SK-N-SH (cell line): ENCODE data around the gene EVPL. TPM values are rescaled to one million over a fixed set of nuclear protein-coding genes. Genes with fewer than 3 reads are reported as not detected.

Source experiments
- CTCF ChIA-PET: fragments of 300-600, 350-600 bp; formaldehyde crosslinking; extraction: SDS; loops from one replicate; lab custom pipeline; 2021; lab: Yijun Ruan, JAX
- POLR2A ChIA-PET: fragments of 350-600 bp; sonication (Branson Sonifier 250); formaldehyde crosslinking; extraction: SDS; loops from one replicate; lab custom pipeline; 2020; ENCODE audit warnings: antibody characterized with exemption, inconsistent platforms; lab: Yijun Ruan, JAX
- DNase-seq: peaks from one replicate; pipeline ENCODE4 v3.0.0; 2012
- H2AFZ ChIP-seq: fragments of 200-600 bp; sonication (generic); 2 replicates; pipeline ENCODE4 v1.8.1; 2016; ENCODE audit warnings: antibody characterized with exemption, mild to moderate bottlenecking, low read depth
- H3F3A ChIP-seq: fragments of 200-600 bp; sonication (generic); replicated peaks from 2 replicates; pipeline ENCODE3; 2016; ENCODE audit warnings: antibody characterized with exemption, mild to moderate bottlenecking; ENCODE audit not compliant: insufficient read depth
- H3K27ac ChIP-seq, 2 experiments: fragments of 200-500 bp in 1 of 2; fragments of 200-600 bp in 1 of 2; sonication (Bioruptor generic) in 1 of 2; sonication (generic), shearing (Covaris generic) in 1 of 2; 2 replicates each; pipeline versions ENCODE4 v1.5.1 to v1.6.1; 2014 to 2016; ENCODE audit warnings: low read depth in 2 of 2, inconsistent platforms in 1 of 2, low read length in 1 of 2, mild to moderate bottlenecking in 1 of 2, mixed read lengths in 1 of 2
- H3K27me3 ChIP-seq: fragments of 200-600 bp; sonication (generic), shearing (Covaris generic); 2 replicates; pipeline ENCODE4 v1.6.1; 2016; ENCODE audit warnings: mixed run types; ENCODE audit not compliant: insufficient read depth
- H3K36me3 ChIP-seq, 2 experiments: fragments of 200-500 bp in 1 of 2; fragments of 200-600 bp in 1 of 2; sonication (Bioruptor generic) in 1 of 2; sonication (generic) in 1 of 2; replicated peaks in 1 of 2; 2 replicates each; pipeline versions ENCODE3 to v1.5.1; 2014 to 2016; ENCODE audit warnings: low read length in 1 of 2, mild to moderate bottlenecking in 1 of 2; ENCODE audit not compliant: insufficient read depth in 2 of 2, control insufficient read depth in 1 of 2
- H3K4me1 ChIP-seq, 2 experiments: fragments of 200-500 bp in 1 of 2; fragments of 200-600 bp in 1 of 2; sonication (Bioruptor generic) in 1 of 2; sonication (generic), shearing (Covaris generic) in 1 of 2; 2 replicates each; pipeline versions ENCODE4 v1.5.1 to v1.6.1; 2014 to 2016; ENCODE audit warnings: low read depth in 1 of 2, low read length in 1 of 2, mixed run types in 1 of 2; ENCODE audit not compliant: insufficient read depth in 2 of 2, control insufficient read depth in 1 of 2
- H3K4me2 ChIP-seq: fragments of 200-600 bp; sonication (generic), shearing (Covaris generic); 2 replicates; pipeline ENCODE4 v1.6.1; 2017; ENCODE audit warnings: mixed run types
- H3K4me3 ChIP-seq, 2 experiments: fragments of 200-500 bp in 1 of 2; fragments of 200-600 bp in 1 of 2; sonication (Bioruptor generic) in 1 of 2; sonication (generic), shearing (Covaris generic) in 1 of 2; 2 replicates each; pipeline versions ENCODE4 v1.5.1 to v1.8.1; 2014 to 2016; ENCODE audit warnings: low read depth in 2 of 2, inconsistent platforms in 1 of 2, low read length in 1 of 2, mild to moderate bottlenecking in 1 of 2, mixed read lengths in 1 of 2, moderate library complexity in 1 of 2
- H3K79me2 ChIP-seq: fragments of 200-600 bp; sonication (generic); 2 replicates; pipeline ENCODE4 v1.8.1; 2017; ENCODE audit warnings: mild to moderate bottlenecking; ENCODE audit not compliant: insufficient read depth
- H3K9ac ChIP-seq: fragments of 200-600 bp; sonication (generic); 2 replicates; pipeline ENCODE4 v1.6.1; 2017; ENCODE audit warnings: mixed run types
- H3K9me2 ChIP-seq: fragments of 200-600 bp; sonication (generic); 2 replicates; pipeline ENCODE4 v1.6.1; 2017; ENCODE audit warnings: mixed run types
- H3K9me3 ChIP-seq: fragments of 200-600 bp; sonication (generic); 2 replicates; pipeline ENCODE4 v1.6.1; 2017; ENCODE audit warnings: mixed run types, mild to moderate bottlenecking, moderate library complexity
- H4K20me1 ChIP-seq: fragments of 200-600 bp; sonication (generic); 2 replicates; pipeline ENCODE4 v1.6.1; 2017; ENCODE audit warnings: mild to moderate bottlenecking, mixed run types; ENCODE audit not compliant: insufficient read depth
- CHD2 ChIP-seq: fragments of 150-350 bp; IDR thresholded peaks from 2 replicates; pipeline ENCODE4 v1.6.1; 2018; ENCODE audit warnings: low read length; ENCODE audit not compliant: partially characterized antibody
- ELF1 ChIP-seq: IDR thresholded peaks from 2 replicates; pipeline ENCODE4 v1.4.0; 2012
- EZH2phosphoT487 ChIP-seq: fragments of 200-600 bp; sonication (generic); IDR thresholded peaks from 2 replicates; pipeline ENCODE4 v1.6.1; 2017; ENCODE audit warnings: low read depth, mixed run types, mild to moderate bottlenecking, antibody characterized with exemption, moderate library complexity, borderline replicate concordance
- FOXJ3 ChIP-seq: sonication (generic); formaldehyde crosslinking; IDR thresholded peaks from 2 replicates; pipeline ENCODE4 v1.5.1; 2020; ENCODE audit warnings: mild to moderate bottlenecking, missing genetic modification reagents
- GABPA ChIP-seq: IDR thresholded peaks from 2 replicates; pipeline ENCODE4 v1.4.0; 2012; ENCODE audit warnings: low read depth, mild to moderate bottlenecking
- GATA2 ChIP-seq: sonication (generic); formaldehyde crosslinking; IDR thresholded peaks from 2 replicates; pipeline ENCODE4 v1.5.0; 2020; ENCODE audit warnings: mild to moderate bottlenecking, missing genetic modification reagents
- IRF3 ChIP-seq: fragments of 150-350 bp; IDR thresholded peaks from 2 replicates; pipeline ENCODE4 v1.6.1; 2016; ENCODE audit warnings: mild to moderate bottlenecking, low read depth, low read length
- JUND ChIP-seq: IDR thresholded peaks from 2 replicates; pipeline ENCODE4 v1.4.0; 2012
- PBX3 ChIP-seq: IDR thresholded peaks from 2 replicates; pipeline ENCODE4; 2012
- RCOR1 ChIP-seq: fragments of 150-350 bp; IDR thresholded peaks from 2 replicates; pipeline ENCODE4 v1.6.1; 2017; ENCODE audit warnings: antibody characterized with exemption, low read length
- RFX5 ChIP-seq: IDR thresholded peaks from 2 replicates; pipeline ENCODE4 v1.6.1; 2012; ENCODE audit warnings: mild to moderate bottlenecking, improper control_type of control experiment, low read length
- SIN3A ChIP-seq: IDR thresholded peaks from 2 replicates; pipeline ENCODE4 v1.6.1; 2012; ENCODE audit warnings: low read depth, mild to moderate bottlenecking, low read length, moderate library complexity, borderline replicate concordance
- SMC3 ChIP-seq: IDR thresholded peaks from 2 replicates; pipeline ENCODE4 v1.6.1; 2012; ENCODE audit warnings: low read depth, low read length, improper control_type of control experiment
- TAF1 ChIP-seq: IDR thresholded peaks from 2 replicates; pipeline ENCODE4 v1.6.1; 2012; ENCODE audit warnings: low read depth, mild to moderate bottlenecking, low read length, moderate library complexity, borderline replicate concordance
- TEAD4 ChIP-seq: IDR thresholded peaks from 2 replicates; pipeline ENCODE4 v1.4.0; 2012; ENCODE audit warnings: mild to moderate bottlenecking, borderline replicate concordance; ENCODE audit not compliant: insufficient read depth
- ZBTB33 ChIP-seq: IDR thresholded peaks from 2 replicates; pipeline ENCODE4 v1.4.0; 2012; ENCODE audit warnings: low read depth, borderline replicate concordance
- WGBS: methylation state at CpG from one replicate; pipeline ENCODE4 v1.1.6; 2017; ENCODE audit warnings: low lambda C conversion rate; 5-methylcytosine and 5-hydroxymethylcytosine counted together
- polyA plus RNA-seq, 3 experiments: library from polyadenylated mRNA; depleted of rRNA; stranded (reverse); fragments of >200 nt; gene quantifications; 2 replicates each; pipeline ENCODE4 v1.2.3, GENCODE V29; 2012
- TF ChIP-seq, protein P1 (sequence below): fragments of 200-600 bp; sonication (generic); IDR thresholded peaks from 2 replicates; pipeline ENCODE4 v1.6.1; 2017; ENCODE audit warnings: antibody characterized with exemption, mild to moderate bottlenecking, moderate library complexity
- TF ChIP-seq, protein P2 (sequence below): IDR thresholded peaks from 2 replicates; pipeline ENCODE4 v1.4.0; 2012; ENCODE audit warnings: low read depth

The EVPL gene
- polyA plus RNA-seq, 1 of the 3 experiments (the other 2 are of a cell fraction): 0.23 TPM

DNA sequence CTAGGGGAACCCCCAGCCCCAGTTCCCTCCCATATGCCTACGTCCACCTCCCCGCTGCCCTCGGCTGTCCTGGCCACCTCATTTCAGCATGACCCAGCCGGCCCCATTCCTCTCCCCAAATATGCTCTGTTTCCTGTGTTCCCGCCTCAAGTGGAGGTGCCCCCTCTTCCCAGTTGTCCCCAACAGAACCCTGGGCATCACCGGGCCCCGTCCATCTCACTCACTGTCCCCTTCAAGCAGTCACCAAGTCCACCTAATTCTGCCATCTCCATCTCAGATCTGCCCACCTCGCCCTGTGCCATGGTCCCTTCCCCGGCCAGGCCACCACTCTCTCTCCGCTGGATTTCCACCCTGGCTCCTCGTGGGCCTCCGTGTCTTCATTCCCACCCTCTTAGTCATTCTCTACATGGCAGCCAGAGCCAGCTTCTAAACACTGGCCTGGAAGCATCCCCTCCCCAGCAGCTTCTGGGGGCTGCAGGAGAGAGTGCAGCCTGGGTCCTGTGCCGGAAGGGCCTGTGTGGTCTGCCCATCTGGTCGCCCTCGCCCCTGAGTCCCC, 13.7 kb downstream of the EVPL start:
- Histone ChIP-seq H3K27ac (no peak overlapping the region), H3K4me2 (peak overlapping the region; percentile 15; the same call in 1 of the 2 replicates), H3K79me2 (no peaks in the 10 kb centered on the region), H3K4me3 (no peak overlapping the region), H3F3A (no peaks in the 10 kb centered on the region), H3K9me3 (no peaks in the 10 kb centered on the region), H3K9ac (no peak overlapping the region), H3K4me1 (peaks cover 10 to 13% of the 10 kb centered on the region in 2 experiments; a peak in 2 of 4 replicates), H3K9me2 (no peaks in the 10 kb centered on the region), H3K36me3 (no peaks in the 10 kb centered on the region), H2AFZ (peak overlapping the region; percentile 58; the same call in 1 of the 2 replicates), H4K20me1 (no peaks in the 10 kb centered on the region), H3K27me3 (no peaks in the 10 kb centered on the region)
- DNase-seq: no peak
- ChIA-PET POLR2A (interaction anchor here (0.6 to 1.4 kb wide), 5 partner anchors 23 to 233 kb away, joined by 3 to 5 read pairs (median 4); partner anchors contain the start of genes MRPL38 and TRIM47), CTCF (interaction anchor here (0.6 to 14.6 kb wide), 74 partner anchors 10 to 385 kb away, joined by 3 to 231 read pairs (median 6); partner anchors contain the start of genes CDK3, EXOC7, GALR2 and MRPL38)
- TF ChIP-seq JUND (no peak), ELF1 (no peak), FOXJ3 (CRISPR knock-in tag) (no peak), GATA2 (CRISPR knock-in tag) (no peak), CHD2 (no peak), RFX5 (no peak), RCOR1 (no peak), GABPA (no peak), IRF3 (no peak), TEAD4 (no peak), EZH2phosphoT487 (no peak), SIN3A (no peak), ZBTB33 (no peak), TAF1 (no peak), SMC3 (no peak), PBX3 (no peak)
- TF ChIP-seq, protein P1, sequence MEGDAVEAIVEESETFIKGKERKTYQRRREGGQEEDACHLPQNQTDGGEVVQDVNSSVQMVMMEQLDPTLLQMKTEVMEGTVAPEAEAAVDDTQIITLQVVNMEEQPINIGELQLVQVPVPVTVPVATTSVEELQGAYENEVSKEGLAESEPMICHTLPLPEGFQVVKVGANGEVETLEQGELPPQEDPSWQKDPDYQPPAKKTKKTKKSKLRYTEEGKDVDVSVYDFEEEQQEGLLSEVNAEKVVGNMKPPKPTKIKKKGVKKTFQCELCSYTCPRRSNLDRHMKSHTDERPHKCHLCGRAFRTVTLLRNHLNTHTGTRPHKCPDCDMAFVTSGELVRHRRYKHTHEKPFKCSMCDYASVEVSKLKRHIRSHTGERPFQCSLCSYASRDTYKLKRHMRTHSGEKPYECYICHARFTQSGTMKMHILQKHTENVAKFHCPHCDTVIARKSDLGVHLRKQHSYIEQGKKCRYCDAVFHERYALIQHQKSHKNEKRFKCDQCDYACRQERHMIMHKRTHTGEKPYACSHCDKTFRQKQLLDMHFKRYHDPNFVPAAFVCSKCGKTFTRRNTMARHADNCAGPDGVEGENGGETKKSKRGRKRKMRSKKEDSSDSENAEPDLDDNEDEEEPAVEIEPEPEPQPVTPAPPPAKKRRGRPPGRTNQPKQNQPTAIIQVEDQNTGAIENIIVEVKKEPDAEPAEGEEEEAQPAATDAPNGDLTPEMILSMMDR: no peak
- TF ChIP-seq, protein P2, sequence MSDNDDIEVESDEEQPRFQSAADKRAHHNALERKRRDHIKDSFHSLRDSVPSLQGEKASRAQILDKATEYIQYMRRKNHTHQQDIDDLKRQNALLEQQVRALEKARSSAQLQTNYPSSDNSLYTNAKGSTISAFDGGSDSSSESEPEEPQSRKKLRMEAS: no peak
- 69% methylated on average over 15 of the region's 15 CpGs for WGBS
